Measurements from ENCODE around the gene SNX5. TPM values are rescaled to one million over a fixed set of nuclear protein-coding genes. Genes with fewer than 3 reads are reported as not detected.

The SNX5 gene
- total and polyA plus RNA-seq, 2 of the 13 experiments (the other 11 are each of a cell fraction or from before 2014, with no cell fraction given): 664 to 1,040 TPM

DNA sequence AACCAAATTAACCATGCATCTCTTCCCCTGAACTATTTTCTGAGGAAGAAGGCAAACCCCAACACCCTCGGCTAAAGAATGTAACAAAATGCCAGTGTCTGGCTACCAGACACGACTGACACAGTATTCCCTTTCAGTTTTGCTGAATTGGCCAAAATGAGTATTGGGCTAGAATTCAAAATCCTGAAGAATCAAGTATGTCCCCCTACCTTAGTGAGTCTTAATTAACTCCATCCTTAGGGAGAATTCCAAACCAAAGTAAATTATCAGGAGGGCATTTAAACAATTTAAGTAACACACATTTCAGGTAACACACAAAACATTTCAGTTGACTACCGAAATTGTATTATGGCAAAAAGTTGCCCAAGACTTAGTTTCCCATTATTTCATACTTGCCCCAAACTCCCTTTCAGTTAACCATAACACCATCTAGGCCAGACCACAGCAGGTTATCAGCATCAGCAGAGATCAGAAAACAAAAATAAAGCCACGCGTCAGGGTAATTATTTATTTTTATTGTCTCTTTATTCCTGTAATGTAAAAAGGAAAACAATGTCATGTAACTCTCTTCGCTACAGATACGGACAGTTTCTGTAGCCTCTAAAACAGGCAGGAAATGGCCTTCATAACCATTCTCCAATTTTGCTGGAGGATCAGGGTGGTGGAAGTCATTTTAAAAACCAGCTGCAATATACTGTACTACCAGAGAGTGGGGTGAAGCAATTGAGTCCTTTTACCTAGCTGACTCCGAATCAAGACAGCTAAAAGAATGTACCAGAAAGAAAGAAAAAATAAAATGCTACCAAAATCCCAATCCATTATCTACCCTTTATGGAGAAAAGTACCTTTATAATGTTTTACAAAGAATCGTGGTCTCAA, 1.9 kb downstream of the SNX5 start (continued):
- no peak for TF ChIP-seq SOX6 (IDR thresholded peaks at IDR 0.05)
- TF ChIP-seq SOX6 (CRISPR knock-in tag; IDR thresholded peaks at IDR 0.05): no peak
- TF ChIP-seq ZNF572 (CRISPR knock-in tag; IDR thresholded peaks at IDR 0.05): no peak
- no peak for TF ChIP-seq SOX5 (CRISPR knock-in tag; IDR thresholded peaks at IDR 0.05; ENCODE audit: borderline replicate concordance)
- peak; percentile 74 for TF ChIP-seq RBFOX2 (IDR thresholded peaks at IDR 0.05; ENCODE audit: low read depth, low read length)
- TF ChIP-seq POLR2AphosphoS2 (IDR thresholded peaks at IDR 0.05; ENCODE audit: low read depth, low read length): 0 out of 2 replicates have a peak, but pooled peaks have one; percentile 33
- TF ChIP-seq ZNF234 (CRISPR knock-in tag; conservative IDR thresholded peaks at IDR 0.05): no peak
- 0 out of 2 replicates have a peak, but pooled peaks have one; percentile 42 for TF ChIP-seq ZC3H4 (CRISPR knock-in tag; IDR thresholded peaks at IDR 0.05; ENCODE audit: borderline replicate concordance)
- 0 out of 2 replicates have a peak, but pooled peaks have one; percentile 60 for TF ChIP-seq NKX3-1 (CRISPR knock-in tag; IDR thresholded peaks at IDR 0.05)
- TF ChIP-seq, protein P1, sequence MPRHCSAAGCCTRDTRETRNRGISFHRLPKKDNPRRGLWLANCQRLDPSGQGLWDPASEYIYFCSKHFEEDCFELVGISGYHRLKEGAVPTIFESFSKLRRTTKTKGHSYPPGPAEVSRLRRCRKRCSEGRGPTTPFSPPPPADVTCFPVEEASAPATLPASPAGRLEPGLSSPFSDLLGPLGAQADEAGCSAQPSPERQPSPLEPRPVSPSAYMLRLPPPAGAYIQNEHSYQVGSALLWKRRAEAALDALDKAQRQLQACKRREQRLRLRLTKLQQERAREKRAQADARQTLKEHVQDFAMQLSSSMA (CRISPR knock-in tag; IDR thresholded peaks at IDR 0.05): no peak
- no peak for TF ChIP-seq ZMYM2 (CRISPR knock-in tag; IDR thresholded peaks at IDR 0.05)
- no peak for TF ChIP-seq SYNCRIP (IDR thresholded peaks at IDR 0.05; ENCODE audit: insufficient read depth, low read depth, low read length)
- TF ChIP-seq, protein P2, sequence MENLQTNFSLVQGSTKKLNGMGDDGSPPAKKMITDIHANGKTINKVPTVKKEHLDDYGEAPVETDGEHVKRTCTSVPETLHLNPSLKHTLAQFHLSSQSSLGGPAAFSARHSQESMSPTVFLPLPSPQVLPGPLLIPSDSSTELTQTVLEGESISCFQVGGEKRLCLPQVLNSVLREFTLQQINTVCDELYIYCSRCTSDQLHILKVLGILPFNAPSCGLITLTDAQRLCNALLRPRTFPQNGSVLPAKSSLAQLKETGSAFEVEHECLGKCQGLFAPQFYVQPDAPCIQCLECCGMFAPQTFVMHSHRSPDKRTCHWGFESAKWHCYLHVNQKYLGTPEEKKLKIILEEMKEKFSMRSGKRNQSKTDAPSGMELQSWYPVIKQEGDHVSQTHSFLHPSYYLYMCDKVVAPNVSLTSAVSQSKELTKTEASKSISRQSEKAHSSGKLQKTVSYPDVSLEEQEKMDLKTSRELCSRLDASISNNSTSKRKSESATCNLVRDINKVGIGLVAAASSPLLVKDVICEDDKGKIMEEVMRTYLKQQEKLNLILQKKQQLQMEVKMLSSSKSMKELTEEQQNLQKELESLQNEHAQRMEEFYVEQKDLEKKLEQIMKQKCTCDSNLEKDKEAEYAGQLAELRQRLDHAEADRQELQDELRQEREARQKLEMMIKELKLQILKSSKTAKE (CRISPR knock-in tag; IDR thresholded peaks at IDR 0.05; ENCODE audit: borderline replicate concordance): no peak
- TF ChIP-seq ZNF550 (CRISPR knock-in tag; IDR thresholded peaks at IDR 0.05; ENCODE audit: borderline replicate concordance): no peak
- TF ChIP-seq ZNF7 (CRISPR knock-in tag; IDR thresholded peaks at IDR 0.05): no peak
- TF ChIP-seq, protein P3, sequence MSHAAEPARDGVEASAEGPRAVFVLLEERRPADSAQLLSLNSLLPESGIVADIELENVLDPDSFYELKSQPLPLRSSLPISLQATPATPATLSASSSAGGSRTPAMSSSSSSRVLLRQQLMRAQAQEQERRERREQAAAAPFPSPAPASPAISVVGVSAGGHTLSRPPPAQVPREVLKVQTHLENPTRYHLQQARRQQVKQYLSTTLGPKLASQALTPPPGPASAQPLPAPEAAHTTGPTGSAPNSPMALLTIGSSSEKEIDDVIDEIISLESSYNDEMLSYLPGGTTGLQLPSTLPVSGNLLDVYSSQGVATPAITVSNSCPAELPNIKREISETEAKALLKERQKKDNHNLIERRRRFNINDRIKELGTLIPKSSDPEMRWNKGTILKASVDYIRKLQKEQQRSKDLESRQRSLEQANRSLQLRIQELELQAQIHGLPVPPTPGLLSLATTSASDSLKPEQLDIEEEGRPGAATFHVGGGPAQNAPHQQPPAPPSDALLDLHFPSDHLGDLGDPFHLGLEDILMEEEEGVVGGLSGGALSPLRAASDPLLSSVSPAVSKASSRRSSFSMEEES (CRISPR knock-in tag; IDR thresholded peaks at IDR 0.05): no peak; the same call in 1 of the 2 replicates
- TF ChIP-seq KAT2B (IDR thresholded peaks at IDR 0.05; ENCODE audit: borderline replicate concordance, low read depth, low read length): no peak
- no peak for TF ChIP-seq IRF2 (CRISPR knock-in tag; IDR thresholded peaks at IDR 0.05)
- TF ChIP-seq HNRNPLL (IDR thresholded peaks at IDR 0.05; ENCODE audit: low read depth, low read length, poor library complexity, severe bottlenecking): no peak
- 0 out of 2 replicates have a peak, but pooled peaks have one; percentile 24 for TF ChIP-seq ZNF101 (CRISPR knock-in tag; IDR thresholded peaks at IDR 0.05; ENCODE audit: borderline replicate concordance, low read depth)
- no peak for TF ChIP-seq SCMH1 (CRISPR knock-in tag; IDR thresholded peaks at IDR 0.05; ENCODE audit: borderline replicate concordance)
- TF ChIP-seq, protein P4, sequence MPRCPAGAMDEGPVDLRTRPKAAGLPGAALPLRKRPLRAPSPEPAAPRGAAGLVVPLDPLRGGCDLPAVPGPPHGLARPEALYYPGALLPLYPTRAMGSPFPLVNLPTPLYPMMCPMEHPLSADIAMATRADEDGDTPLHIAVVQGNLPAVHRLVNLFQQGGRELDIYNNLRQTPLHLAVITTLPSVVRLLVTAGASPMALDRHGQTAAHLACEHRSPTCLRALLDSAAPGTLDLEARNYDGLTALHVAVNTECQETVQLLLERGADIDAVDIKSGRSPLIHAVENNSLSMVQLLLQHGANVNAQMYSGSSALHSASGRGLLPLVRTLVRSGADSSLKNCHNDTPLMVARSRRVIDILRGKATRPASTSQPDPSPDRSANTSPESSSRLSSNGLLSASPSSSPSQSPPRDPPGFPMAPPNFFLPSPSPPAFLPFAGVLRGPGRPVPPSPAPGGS (CRISPR knock-in tag; IDR thresholded peaks at IDR 0.05): no peak
- TF ChIP-seq MIER2 (CRISPR knock-in tag; IDR thresholded peaks at IDR 0.05): no peak
- peak; percentile 15; the same call in 1 of the 2 replicates for TF ChIP-seq ZSCAN9 (CRISPR knock-in tag; IDR thresholded peaks at IDR 0.05; ENCODE audit: borderline replicate concordance)
- TF ChIP-seq KAT8 (CRISPR knock-in tag; IDR thresholded peaks at IDR 0.05): peak; percentile 45; the same call in 1 of the 2 replicates
- no peak for TF ChIP-seq ZNF441 (CRISPR knock-in tag; IDR thresholded peaks at IDR 0.05; ENCODE audit: borderline replicate concordance)
